Smooth muscle cell (in vitro differentiated cells): ENCODE results near the gene EMX1. TPM values are rescaled to one million over a fixed set of nuclear protein-coding genes. Genes with fewer than 3 reads are reported as not detected.

Experiments used
- DNase-seq: peaks from one replicate; lab custom pipeline; 2025; ENCODE audit not compliant: unreplicated experiment; lab: John Stamatoyannopoulos, UW
- H2AFZ ChIP-seq: fragments of 200-600 bp; sonication (generic); 2 replicates; pipeline ENCODE4 v1.6.0; 2016; ENCODE audit warnings: antibody characterized with exemption, low read depth, mild to moderate bottlenecking
- H3F3A ChIP-seq: fragments of 200-600 bp; sonication (generic); 2 replicates; pipeline ENCODE4 v1.6.0; 2017; ENCODE audit warnings: antibody characterized with exemption, low read depth
- H3K27ac ChIP-seq: fragments of 200-600 bp; sonication (generic); 2 replicates; pipeline ENCODE4 v1.5.1; 2016; ENCODE audit warnings: low read depth, mild to moderate bottlenecking
- H3K27me3 ChIP-seq: fragments of 200-600 bp; sonication (generic); 2 replicates; pipeline ENCODE4 v1.6.1; 2016; ENCODE audit warnings: low read depth, mild to moderate bottlenecking
- H3K36me3 ChIP-seq: fragments of 200-600 bp; sonication (generic); 2 replicates; pipeline ENCODE4 v1.5.1; 2016; ENCODE audit warnings: low read depth
- H3K4me1 ChIP-seq: fragments of 200-600 bp; sonication (generic); 2 replicates; pipeline ENCODE4 v1.5.1; 2016; ENCODE audit warnings: low read depth
- H3K4me2 ChIP-seq: fragments of 200-600 bp; sonication (generic); 2 replicates; pipeline ENCODE4 v1.6.0; 2016; ENCODE audit warnings: mild to moderate bottlenecking
- H3K4me3 ChIP-seq: fragments of 200-600 bp; sonication (generic); 2 replicates; pipeline ENCODE4 v1.5.1; 2016; ENCODE audit warnings: mild to moderate bottlenecking
- H3K79me2 ChIP-seq: fragments of 200-600 bp; sonication (generic); 2 replicates; pipeline ENCODE4 v1.6.0; 2016; ENCODE audit warnings: low read depth, mild to moderate bottlenecking
- H3K9ac ChIP-seq: fragments of 200-600 bp; sonication (generic); 2 replicates; pipeline ENCODE4 v1.6.0; 2016; ENCODE audit warnings: low read depth
- H3K9me3 ChIP-seq: fragments of 200-600 bp; sonication (generic); replicated peaks from 2 replicates; pipeline ENCODE4 v1.5.1; 2016; ENCODE audit warnings: low read depth
- H4K20me1 ChIP-seq: fragments of 200-600 bp; sonication (generic); 2 replicates; pipeline ENCODE4 v1.6.0; 2016; ENCODE audit warnings: low read depth
- CTCF ChIP-seq: fragments of 200-600 bp; sonication (generic); IDR thresholded peaks from 2 replicates; pipeline ENCODE4 v1.5.1; 2017; ENCODE audit warnings: borderline replicate concordance, mild to moderate bottlenecking, antibody characterized with exemption; ENCODE audit not compliant: insufficient read depth, poor library complexity, severe bottlenecking
- WGBS: methylation state at CpG from one replicate; pipeline ENCODE4 v1.1.7; 2016; ENCODE audit warnings: low lambda C conversion rate; 5-methylcytosine and 5-hydroxymethylcytosine counted together
- polyA plus RNA-seq: library from polyadenylated mRNA; unstranded; fragments of >200 nt; fragmentation: Nextera tagmentation; extraction: Ambion mirVana; gene quantifications from 2 replicates; pipeline ENCODE4 v1.2.1, GENCODE V29; 2016
- total RNA-seq: library from RNA; depleted of rRNA; stranded (reverse); fragments of >200 nt; gene quantifications from 2 replicates; pipeline ENCODE4 v1.2.3, GENCODE V29; 2014

Gene EMX1
- total and polyA plus RNA-seq, 2 experiments from 2014 or later, result not detected

GRCh38 chr2:72926811-72927465 lies 9.6 kb downstream of the EMX1 start:
- TF ChIP-seq CTCF, result no peak
- Histone ChIP-seq H3K9me3 (no peaks in the 10 kb centered on the region), H3K9ac (no peak overlapping the region), H3K4me2 (no peak overlapping the region), H3K27me3 (peaks cover 86% of the 10 kb centered on the region), H3F3A (no peaks in the 10 kb centered on the region), H3K4me3 (no peak overlapping the region), H3K4me1 (peaks cover 20% of the 10 kb centered on the region), H3K36me3 (no peaks in the 10 kb centered on the region), H2AFZ (no peak overlapping the region), H4K20me1 (peaks cover 10% of the 10 kb centered on the region), H3K79me2 (no peaks in the 10 kb centered on the region), H3K27ac (no peak overlapping the region)
- DNase-seq, result no peak
- 70% methylated on average over 6 of the region's 6 CpGs for WGBS

GRCh38 chr2:72927619-72928550 lies 10.6 kb downstream of the EMX1 start:
- no peak for DNase-seq
- H3K4me2 ChIP-seq, result no peak overlapping the region
- H3K27me3 ChIP-seq, result peaks cover 76% of the 10 kb centered on the region
- H3K27ac ChIP-seq, result no peak overlapping the region
- H3K9me3 ChIP-seq, result no peaks in the 10 kb centered on the region
- H3K36me3 ChIP-seq, result no peaks in the 10 kb centered on the region
- H3F3A ChIP-seq, result no peaks in the 10 kb centered on the region
- peaks cover 20% of the 10 kb centered on the region for H3K4me1 ChIP-seq
- 82% methylated on average over 8 of the region's 8 CpGs for WGBS
- no peak overlapping the region for H3K4me3 ChIP-seq
- no peak for TF ChIP-seq CTCF
- no peak overlapping the region for H2AFZ ChIP-seq
- no peaks in the 10 kb centered on the region for H3K79me2 ChIP-seq
- peaks cover 10% of the 10 kb centered on the region for H4K20me1 ChIP-seq
- no peak overlapping the region for H3K9ac ChIP-seq

GRCh38 chr2:72929010-72929409 lies 11.7 kb downstream of the EMX1 start:
- peaks cover 10% of the 10 kb centered on the region for H4K20me1 ChIP-seq
- WGBS, result 91% methylated on average over 1 of the region's 1 CpG
- H2AFZ ChIP-seq, result no peak overlapping the region
- H3K36me3 ChIP-seq, result no peaks in the 10 kb centered on the region
- no peak overlapping the region for H3K4me2 ChIP-seq
- DNase-seq, result no peak
- H3F3A ChIP-seq, result no peaks in the 10 kb centered on the region
- no peaks in the 10 kb centered on the region for H3K9me3 ChIP-seq
- no peak overlapping the region for H3K27ac ChIP-seq
- no peaks in the 10 kb centered on the region for H3K79me2 ChIP-seq
- no peak overlapping the region for H3K9ac ChIP-seq
- H3K4me1 ChIP-seq, result peaks cover 16% of the 10 kb centered on the region
- H3K27me3 ChIP-seq, result peaks cover 65% of the 10 kb centered on the region
- TF ChIP-seq CTCF, result no peak
- H3K4me3 ChIP-seq, result no peak overlapping the region
